Prostate gland (tissue), 2 donors: Measurements from ENCODE around the gene CLEC18C.

Source experiments
- CTCF ChIP-seq, 4 experiments: fragments of 200-600 bp in 2 of 4; fragments of 450-650 bp in 2 of 4; sonication (generic) in 2 of 4; IDR thresholded peaks; 1 replicate in 3 of 4; 2 replicates in 1 of 4; pipeline ENCODE4 v1.5.1; 2016 to 2019; ENCODE audit warnings: antibody characterized with exemption in 4 of 4, mild to moderate bottlenecking in 2 of 4, moderate library complexity in 2 of 4
- POLR2A ChIP-seq: fragments of 450-650 bp; IDR thresholded peaks from one replicate; pipeline ENCODE4 v1.6.1; 2016; ENCODE audit warnings: antibody characterized with exemption, mild to moderate bottlenecking

DNA sequence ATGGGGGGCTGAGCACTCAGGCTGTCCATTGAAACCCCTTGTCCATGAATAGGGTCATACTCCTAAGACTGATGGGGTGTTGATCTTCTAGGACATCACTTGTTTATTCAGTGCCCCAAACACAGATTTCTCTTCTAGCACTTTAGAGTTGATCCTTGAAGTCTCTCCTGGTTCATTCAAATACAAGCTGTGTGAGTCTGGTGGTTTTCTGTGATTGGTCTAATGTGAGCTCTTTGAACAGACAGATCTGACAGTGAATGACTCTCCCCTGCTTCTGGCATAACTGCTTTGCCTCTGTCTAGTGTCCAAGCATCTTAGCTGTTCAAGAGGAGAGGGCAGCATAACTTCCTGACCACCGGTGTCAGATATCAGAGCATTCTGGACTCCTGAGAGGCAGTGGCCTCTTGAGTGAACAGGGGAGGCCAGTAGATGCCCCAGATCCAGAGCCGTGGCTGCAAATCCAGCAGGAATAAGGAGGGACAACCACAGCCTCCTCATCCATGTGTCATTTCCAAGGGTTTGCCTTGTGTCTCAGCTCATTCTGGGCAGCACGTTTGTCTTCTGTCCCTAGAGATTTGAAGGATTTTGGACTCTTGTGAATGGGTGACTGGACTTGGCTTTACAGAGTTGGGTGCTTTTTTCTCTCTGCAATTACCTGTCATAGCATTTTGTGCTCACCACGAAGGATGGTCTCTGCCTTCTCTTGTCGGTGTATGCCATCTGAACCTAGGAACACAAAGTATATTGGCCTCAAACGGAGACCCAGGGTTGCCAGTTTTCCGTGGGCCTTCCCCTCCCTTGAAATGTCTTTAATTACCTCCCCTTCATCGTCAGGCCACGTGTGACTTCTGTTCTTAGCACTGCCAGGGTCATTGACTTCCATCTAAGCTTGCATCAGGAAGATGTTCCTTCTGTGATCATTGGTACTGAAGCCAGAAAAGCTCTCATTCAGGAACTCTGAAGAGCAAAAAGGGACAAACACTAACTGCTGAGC lies 13.9 kb upstream of the CLEC18C start:
- TF ChIP-seq CTCF (IDR thresholded peaks at IDR 0.05) (no peak), POLR2A (no peak)
